CD4-positive, CD25-positive, alpha-beta regulatory T cell (primary cell): ENCODE data around the gene SEMA3D. TPM values are rescaled to one million over a fixed set of nuclear protein-coding genes. Genes with fewer than 3 reads are reported as not detected.

ENCODE experiments used
- ATAC-seq, 2 donors: fragments of 150-1000 bp; cut with Tn5 transposase; one replicate each; pipeline ENCODE4 v1.10.0; 2021; ENCODE audit warnings: low read depth in 2 of 2, moderate number of reproducible peaks in 2 of 2, moderate library complexity in 1 of 2
- DNase-seq, 3 donors: peaks; one replicate each; pipeline versions ENCODE4 v3.0.0 to v3.0.0-alpha.2; 2012 to 2022; ENCODE audit warnings: mixed read lengths in 1 of 3
- H3K27ac ChIP-seq: one replicate; pipeline ENCODE4 v1.7.0; 2013; ENCODE audit warnings: mild to moderate bottlenecking, low read length; ENCODE audit not compliant: insufficient read depth, poor library complexity, severe bottlenecking
- H3K27me3 ChIP-seq: one replicate; pipeline ENCODE4 v1.7.0; 2013; ENCODE audit warnings: low read length; ENCODE audit not compliant: control insufficient read depth, insufficient read depth
- H3K36me3 ChIP-seq: one replicate; pipeline ENCODE4 v1.7.0; 2013; ENCODE audit warnings: mild to moderate bottlenecking, low read length, moderate library complexity; ENCODE audit not compliant: control insufficient read depth, insufficient read depth
- H3K4me1 ChIP-seq: 2 replicates; pipeline ENCODE4 v1.7.0; 2013; ENCODE audit warnings: mild to moderate bottlenecking, low read length; ENCODE audit not compliant: insufficient read depth, control insufficient read depth, poor library complexity, severe bottlenecking
- H3K4me3 ChIP-seq: one replicate; pipeline ENCODE4 v1.7.0; 2013; ENCODE audit warnings: low read depth, mild to moderate bottlenecking, low read length, moderate library complexity
- H3K9me3 ChIP-seq, 2 experiments: 1 replicate in 1 of 2; 2 replicates in 1 of 2; pipeline ENCODE4 v1.7.0; 2013; ENCODE audit warnings: low read length in 2 of 2, mild to moderate bottlenecking in 1 of 2, moderate library complexity in 1 of 2; ENCODE audit not compliant: control insufficient read depth in 2 of 2
- H3K27ac Mint-ChIP-seq, 3 donors: one replicate each; pipeline ENCODE4 v1.8.0; 2020 to 2022; ENCODE audit warnings: mild to moderate bottlenecking in 3 of 3, mixed read lengths in 3 of 3, moderate library complexity in 2 of 3
- H3K27me3 Mint-ChIP-seq: one replicate; pipeline ENCODE4 v1.8.0; 2022; ENCODE audit warnings: mild to moderate bottlenecking, mixed read lengths
- H3K36me3 Mint-ChIP-seq: one replicate; pipeline ENCODE4 v1.8.0; 2020; ENCODE audit warnings: mixed read lengths
- H3K4me1 Mint-ChIP-seq, 4 donors: one replicate each; pipeline ENCODE4 v1.8.0; 2020 to 2022; ENCODE audit warnings: mixed read lengths in 4 of 4, mild to moderate bottlenecking in 1 of 4
- H3K4me3 Mint-ChIP-seq, 4 donors: one replicate each; pipeline ENCODE4 v1.8.0; 2020 to 2022; ENCODE audit warnings: mild to moderate bottlenecking in 4 of 4, mixed read lengths in 4 of 4, moderate library complexity in 3 of 4
- H3K9me3 Mint-ChIP-seq, 7 donors: one replicate each; pipeline ENCODE4 v1.8.0; 2020 to 2022; ENCODE audit warnings: mixed read lengths in 7 of 7, mild to moderate bottlenecking in 3 of 7, moderate library complexity in 2 of 7
- polyA plus RNA-seq, 4 donors: library from polyadenylated mRNA; unstranded; fragments of 300-500 nt; fragmentation: Illumina TruSeq; gene quantifications; one replicate each; pipeline ENCODE4 v1.2.3, GENCODE V29; 2021
- total RNA-seq: library from RNA; stranded (reverse); gene quantifications from one replicate; pipeline ENCODE4 v1.2.3, GENCODE V29; 2022

SEMA3D gene
- total and polyA plus RNA-seq, 5 donors from 2014 or later = not detected

GRCh38 chr7:85014936-85015660, 171.8 kb downstream of the SEMA3D start:
- DNase-seq = no peak
- H3K36me3 ChIP-seq = no peaks in the 10 kb centered on the region
- H3K27ac ChIP-seq = no peak overlapping the region
- no peaks in the 10 kb centered on the region for H3K27me3 ChIP-seq
- Mint-ChIP-seq H3K27me3 (no peaks in the 10 kb centered on the region), H3K9me3 (peaks cover 0 to 12% (median 0%) of the 10 kb centered on the region in 7 donors), H3K4me1 (no peaks in the 10 kb centered on the region), H3K4me3 (no peak overlapping the region), H3K36me3 (no peaks in the 10 kb centered on the region), H3K27ac (no peak overlapping the region)
- H3K9me3 ChIP-seq = no peaks in the 10 kb centered on the region
- no peaks in the 10 kb centered on the region for H3K4me1 ChIP-seq
- H3K4me3 ChIP-seq = no peak overlapping the region
- ATAC-seq = no peak

- Mint-ChIP-seq H3K36me3 (no peaks in the 10 kb centered on the region), H3K27ac (no peak overlapping the region), H3K9me3 (peaks cover 0 to 19% (median 2%) of the 10 kb centered on the region in 7 donors), H3K4me3 (no peak overlapping the region), H3K27me3 (no peaks in the 10 kb centered on the region), H3K4me1 (no peaks in the 10 kb centered on the region)
- H3K36me3 ChIP-seq = no peaks in the 10 kb centered on the region
- H3K27me3 ChIP-seq = no peaks in the 10 kb centered on the region
- no peaks in the 10 kb centered on the region for H3K9me3 ChIP-seq
- H3K4me1 ChIP-seq = no peaks in the 10 kb centered on the region
- H3K4me3 ChIP-seq = no peak overlapping the region
- no peak for ATAC-seq
- no peak overlapping the region for H3K27ac ChIP-seq
- DNase-seq = no peak
These were observed 175.7 kb downstream of the SEMA3D start for GRCh38 chr7:85011127-85011526.

GRCh38 chr7:85010306-85010705, 176.6 kb downstream of the SEMA3D start:
- Mint-ChIP-seq H3K36me3 (no peaks in the 10 kb centered on the region), H3K9me3 (peaks cover 0 to 19% (median 2%) of the 10 kb centered on the region in 7 donors), H3K27ac (no peak overlapping the region), H3K4me3 (no peak overlapping the region), H3K27me3 (no peaks in the 10 kb centered on the region), H3K4me1 (no peaks in the 10 kb centered on the region)
- Histone ChIP-seq H3K36me3 (no peaks in the 10 kb centered on the region), H3K27ac (no peak overlapping the region), H3K27me3 (no peaks in the 10 kb centered on the region), H3K9me3 (no peaks in the 10 kb centered on the region), H3K4me1 (no peaks in the 10 kb centered on the region), H3K4me3 (no peak overlapping the region)
- DNase-seq = no peak
- ATAC-seq = no peak

GRCh38 chr7:85006754-85007153, 180.1 kb downstream of the SEMA3D start:
- H3K4me1 ChIP-seq = no peaks in the 10 kb centered on the region
- Mint-ChIP-seq H3K36me3 (no peaks in the 10 kb centered on the region), H3K4me3 (no peak overlapping the region), H3K9me3 (peaks cover 0 to 12% (median 3%) of the 10 kb centered on the region in 7 donors), H3K27ac (no peak overlapping the region), H3K27me3 (no peaks in the 10 kb centered on the region), H3K4me1 (no peaks in the 10 kb centered on the region)
- no peaks in the 10 kb centered on the region for H3K9me3 ChIP-seq
- no peaks in the 10 kb centered on the region for H3K27me3 ChIP-seq
- H3K36me3 ChIP-seq = no peaks in the 10 kb centered on the region
- no peak for DNase-seq
- no peak for ATAC-seq
- no peak overlapping the region for H3K4me3 ChIP-seq
- no peak overlapping the region for H3K27ac ChIP-seq

GRCh38 chr7:85004402-85004801, 182.5 kb downstream of the SEMA3D start:
- H3K27ac Mint-ChIP-seq = no peak overlapping the region
- DNase-seq (no peak), ATAC-seq (no peak)
- no peaks in the 10 kb centered on the region for H3K4me1 Mint-ChIP-seq
- Histone ChIP-seq H3K4me3 (no peak overlapping the region), H3K27ac (no peak overlapping the region), H3K27me3 (no peaks in the 10 kb centered on the region), H3K36me3 (no peaks in the 10 kb centered on the region), H3K4me1 (no peaks in the 10 kb centered on the region), H3K9me3 (no peaks in the 10 kb centered on the region)
- H3K27me3 Mint-ChIP-seq = no peaks in the 10 kb centered on the region
- H3K36me3 Mint-ChIP-seq = no peaks in the 10 kb centered on the region
- H3K4me3 Mint-ChIP-seq = no peak overlapping the region
- peaks cover 0 to 7% (median 4%) of the 10 kb centered on the region in 7 donors for H3K9me3 Mint-ChIP-seq

- H3K27ac ChIP-seq = no peak overlapping the region
- H3K27ac Mint-ChIP-seq = no peak overlapping the region
- no peaks in the 10 kb centered on the region for H3K36me3 ChIP-seq
- peaks cover 4% of the 10 kb centered on the region for H3K27me3 Mint-ChIP-seq
- peaks cover 0 to 8% (median 3%) of the 10 kb centered on the region in 7 donors for H3K9me3 Mint-ChIP-seq
- no peak overlapping the region for H3K4me3 Mint-ChIP-seq
- H3K4me1 ChIP-seq = no peaks in the 10 kb centered on the region
- no peaks in the 10 kb centered on the region for H3K27me3 ChIP-seq
- DNase-seq = no peak
- H3K9me3 ChIP-seq = no peaks in the 10 kb centered on the region
- no peaks in the 10 kb centered on the region for H3K4me1 Mint-ChIP-seq
- H3K36me3 Mint-ChIP-seq = no peaks in the 10 kb centered on the region
- H3K4me3 ChIP-seq = no peak overlapping the region
- no peak for ATAC-seq
These were observed 185.1 kb downstream of the SEMA3D start for GRCh38 chr7:85001495-85002345.

GRCh38 chr7:85000735-85001350, 186.0 kb downstream of the SEMA3D start:
- Mint-ChIP-seq H3K9me3 (peaks cover 0 to 8% (median 2%) of the 10 kb centered on the region in 7 donors), H3K27ac (no peak overlapping the region), H3K36me3 (no peaks in the 10 kb centered on the region), H3K4me1 (no peaks in the 10 kb centered on the region), H3K4me3 (no peak overlapping the region), H3K27me3 (peaks cover 4% of the 10 kb centered on the region)
- no peak overlapping the region for H3K4me3 ChIP-seq
- no peak overlapping the region for H3K27ac ChIP-seq
- no peaks in the 10 kb centered on the region for H3K4me1 ChIP-seq
- H3K36me3 ChIP-seq = no peaks in the 10 kb centered on the region
- ATAC-seq (no peak), DNase-seq (no peak)
- H3K27me3 ChIP-seq = no peaks in the 10 kb centered on the region
- H3K9me3 ChIP-seq = no peaks in the 10 kb centered on the region
